ENCODE data around the gene CTDSP2. TPM values are rescaled to one million over a fixed set of nuclear protein-coding genes. Genes with fewer than 3 reads are reported as not detected.
A peak's percentile ranks its signal among the peaks of the same experiment; 100 is the strongest.

CTDSP2 gene
- total RNA-seq, 1 donor from 2014 or later, result 171 TPM

GRCh38 chr12:57826400-57826799 is 20.1 kb downstream of the CTDSP2 start:
- Mint-ChIP-seq H3K27me3 (ENCODE audit: unreplicated experiment) (no peaks in the 10 kb centered on the region), H3K4me1 (ENCODE audit: unreplicated experiment) (peaks cover 14% of the 10 kb centered on the region), H3K27ac (ENCODE audit: unreplicated experiment) (no peak overlapping the region), H3K36me3 (ENCODE audit: unreplicated experiment) (peaks cover 56% of the 10 kb centered on the region), H3K4me3 (ENCODE audit: unreplicated experiment) (no peak overlapping the region), H3K9me3 (ENCODE audit: unreplicated experiment) (no peaks in the 10 kb centered on the region)
- no peak for TF ChIP-seq CTCF (IDR thresholded peaks at IDR 0.05)
- no peak for DNase-seq (ENCODE audit: extremely low spot score, unreplicated experiment)

- peaks cover 65% of the 10 kb centered on the region for H3K36me3 Mint-ChIP-seq (ENCODE audit: unreplicated experiment)
- H3K27ac Mint-ChIP-seq (ENCODE audit: unreplicated experiment), result no peak overlapping the region
- H3K9me3 Mint-ChIP-seq (ENCODE audit: unreplicated experiment), result no peaks in the 10 kb centered on the region
- no peak for DNase-seq (ENCODE audit: extremely low spot score, unreplicated experiment)
- TF ChIP-seq CTCF (IDR thresholded peaks at IDR 0.05), result no peak
- H3K4me1 Mint-ChIP-seq (ENCODE audit: unreplicated experiment), result peaks cover 10% of the 10 kb centered on the region
- no peaks in the 10 kb centered on the region for H3K27me3 Mint-ChIP-seq (ENCODE audit: unreplicated experiment)
- no peak overlapping the region for H3K4me3 Mint-ChIP-seq (ENCODE audit: unreplicated experiment)
Measured at GRCh38 chr12:57825451-57825850, 21.1 kb downstream of the CTDSP2 start.

GRCh38 chr12:57823908-57824640 is 22.5 kb downstream of the CTDSP2 start:
- TF ChIP-seq CTCF (IDR thresholded peaks at IDR 0.05), result no peak
- Mint-ChIP-seq H3K4me3 (ENCODE audit: unreplicated experiment) (no peak overlapping the region), H3K27me3 (ENCODE audit: unreplicated experiment) (no peaks in the 10 kb centered on the region), H3K4me1 (ENCODE audit: unreplicated experiment) (peaks cover 3% of the 10 kb centered on the region), H3K36me3 (ENCODE audit: unreplicated experiment) (peaks cover 67% of the 10 kb centered on the region), H3K9me3 (ENCODE audit: unreplicated experiment) (no peaks in the 10 kb centered on the region), H3K27ac (ENCODE audit: unreplicated experiment) (no peak overlapping the region)
- no peak for DNase-seq (ENCODE audit: extremely low spot score, unreplicated experiment)

DNA sequence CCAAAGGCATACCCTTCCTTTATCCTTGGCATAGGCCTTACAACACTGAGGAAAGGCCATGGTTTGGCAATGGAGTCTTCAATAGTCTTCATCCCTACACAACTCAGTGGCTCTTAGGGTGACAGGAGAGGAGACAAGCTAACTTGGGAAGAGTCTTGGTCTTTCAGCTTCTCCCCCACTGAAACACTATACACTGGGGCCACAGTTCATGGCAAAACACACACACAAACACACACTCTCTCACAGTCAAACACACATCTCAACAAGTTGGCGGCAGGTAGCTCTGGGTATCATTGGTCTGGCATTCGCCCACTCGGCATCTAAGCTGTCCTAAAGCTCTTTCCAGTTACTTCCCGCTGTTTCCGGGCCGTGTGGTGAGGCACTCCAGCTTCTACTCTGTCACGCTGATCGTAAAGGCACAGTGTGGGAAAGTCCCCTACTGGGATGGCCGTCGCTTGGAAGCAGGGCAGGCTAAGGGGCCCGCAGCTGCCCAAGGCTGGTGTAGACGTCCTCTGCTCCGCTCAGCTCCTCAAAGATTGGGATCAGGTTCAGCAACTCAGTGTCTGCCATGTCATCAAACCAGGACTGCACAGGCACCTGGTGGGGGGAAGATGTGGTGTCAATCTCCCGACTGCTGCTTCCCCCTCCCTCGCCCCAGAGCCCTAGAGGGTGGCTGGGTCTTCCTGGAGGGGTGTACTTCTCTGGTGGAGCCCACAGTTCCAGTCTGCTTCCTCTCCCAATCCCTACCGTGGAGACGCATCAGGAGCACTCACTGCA is 23.2 kb downstream of the CTDSP2 start:
- Mint-ChIP-seq H3K4me1 (ENCODE audit: unreplicated experiment) (no peaks in the 10 kb centered on the region), H3K36me3 (ENCODE audit: unreplicated experiment) (peaks cover 71% of the 10 kb centered on the region), H3K27me3 (ENCODE audit: unreplicated experiment) (no peaks in the 10 kb centered on the region), H3K4me3 (ENCODE audit: unreplicated experiment) (no peak overlapping the region), H3K9me3 (ENCODE audit: unreplicated experiment) (no peaks in the 10 kb centered on the region), H3K27ac (ENCODE audit: unreplicated experiment) (peak overlapping the region; percentile 35)
- DNase-seq (ENCODE audit: extremely low spot score, unreplicated experiment), result no peak
- TF ChIP-seq CTCF (IDR thresholded peaks at IDR 0.05), result no peak
